Measurements from ENCODE around the gene ASCL5. TPM values are rescaled to one million over a fixed set of nuclear protein-coding genes. Genes with fewer than 3 reads are reported as not detected.

The ASCL5 gene
- total and polyA plus RNA-seq, 2 donors (not counting 1 experiment from before 2014, with no cell fraction given) = not detected

- no peaks in the 10 kb centered on the region for H4K20me1 ChIP-seq (ENCODE audit: control insufficient read depth, extremely low read depth, insufficient read depth, low read length)
- H2AFZ ChIP-seq (ENCODE audit: low read length) = no peak overlapping the region
- no peak overlapping the region for H3K9ac ChIP-seq (ENCODE audit: insufficient read depth, low read length)
- no peaks in the 10 kb centered on the region for H3K4me1 ChIP-seq (ENCODE audit: control insufficient read depth, extremely low read depth, insufficient read depth, low read length)
- H3K36me3 ChIP-seq (ENCODE audit: control insufficient read depth, insufficient read depth, low read length) = no peaks in the 10 kb centered on the region
- H3K79me2 ChIP-seq (ENCODE audit: control insufficient read depth, insufficient read depth, low read length) = no peaks in the 10 kb centered on the region
- no peak for TF ChIP-seq EZH2 (IDR thresholded peaks at IDR 0.05; ENCODE audit: low read length, missing control alignments)
- no peak for DNase-seq (ENCODE audit: low read depth in 2 of 2)
- H3K4me2 ChIP-seq (ENCODE audit: extremely low read depth, insufficient read depth, low read length) = no peak overlapping the region
- H3K27ac ChIP-seq (ENCODE audit: insufficient read depth, low read length) = no peak overlapping the region
- H3K4me3 ChIP-seq (replicated peaks in 1 of 4; ENCODE audit: control extremely low read depth in 1 of 4, insufficient read depth in 1 of 4, low read depth in 3 of 4, low read length in 4 of 4) = no peak overlapping the region
- peaks cover 16% of the 10 kb centered on the region for H3K27me3 ChIP-seq (ENCODE audit: control insufficient read depth, insufficient read depth, low read length)
- no peaks in the 10 kb centered on the region for H3K9me3 ChIP-seq (ENCODE audit: control insufficient read depth, insufficient read depth, low read depth, low read length)
These were observed 16.4 kb downstream of the ASCL5 start for GRCh38 chr1:201110616-201111015.

GRCh38 chr1:201110138-201110537 lies 16.8 kb downstream of the ASCL5 start:
- Histone ChIP-seq H3K27me3 (ENCODE audit: control insufficient read depth, insufficient read depth, low read length) (peaks cover 15% of the 10 kb centered on the region), H3K4me1 (ENCODE audit: control insufficient read depth, extremely low read depth, insufficient read depth, low read length) (no peaks in the 10 kb centered on the region), H3K79me2 (ENCODE audit: control insufficient read depth, insufficient read depth, low read length) (no peaks in the 10 kb centered on the region), H3K9me3 (ENCODE audit: control insufficient read depth, insufficient read depth, low read depth, low read length) (no peaks in the 10 kb centered on the region), H3K36me3 (ENCODE audit: control insufficient read depth, insufficient read depth, low read length) (no peaks in the 10 kb centered on the region), H3K4me3 (replicated peaks in 1 of 4; ENCODE audit: control extremely low read depth in 1 of 4, insufficient read depth in 1 of 4, low read depth in 3 of 4, low read length in 4 of 4) (no peak overlapping the region), H3K27ac (ENCODE audit: insufficient read depth, low read length) (no peak overlapping the region), H4K20me1 (ENCODE audit: control insufficient read depth, extremely low read depth, insufficient read depth, low read length) (no peaks in the 10 kb centered on the region), H2AFZ (ENCODE audit: low read length) (no peak overlapping the region), H3K4me2 (ENCODE audit: extremely low read depth, insufficient read depth, low read length) (no peak overlapping the region), H3K9ac (ENCODE audit: insufficient read depth, low read length) (no peak overlapping the region)
- TF ChIP-seq CTCF (conservative IDR thresholded peaks at IDR 0.05 in 1 of 2, IDR thresholded peaks at IDR 0.05 in 1 of 2; ENCODE audit: low read depth in 1 of 2, low read length in 2 of 2) (no peak), EZH2 (IDR thresholded peaks at IDR 0.05; ENCODE audit: low read length, missing control alignments) (no peak)
- no peak for DNase-seq (ENCODE audit: low read depth in 2 of 2)

- no peak for DNase-seq (ENCODE audit: low read depth in 2 of 2)
- Histone ChIP-seq H3K4me2 (ENCODE audit: extremely low read depth, insufficient read depth, low read length) (no peak overlapping the region), H3K27me3 (ENCODE audit: control insufficient read depth, insufficient read depth, low read length) (peaks cover 18% of the 10 kb centered on the region), H3K36me3 (ENCODE audit: control insufficient read depth, insufficient read depth, low read length) (no peaks in the 10 kb centered on the region), H3K9me3 (ENCODE audit: control insufficient read depth, insufficient read depth, low read depth, low read length) (no peaks in the 10 kb centered on the region), H4K20me1 (ENCODE audit: control insufficient read depth, extremely low read depth, insufficient read depth, low read length) (no peaks in the 10 kb centered on the region), H3K79me2 (ENCODE audit: control insufficient read depth, insufficient read depth, low read length) (no peaks in the 10 kb centered on the region), H2AFZ (ENCODE audit: low read length) (no peak overlapping the region), H3K27ac (ENCODE audit: insufficient read depth, low read length) (no peak overlapping the region), H3K9ac (ENCODE audit: insufficient read depth, low read length) (no peak overlapping the region), H3K4me3 (replicated peaks in 1 of 4; ENCODE audit: control extremely low read depth in 1 of 4, insufficient read depth in 1 of 4, low read depth in 3 of 4, low read length in 4 of 4) (no peak overlapping the region), H3K4me1 (ENCODE audit: control insufficient read depth, extremely low read depth, insufficient read depth, low read length) (no peaks in the 10 kb centered on the region)
- no peak for TF ChIP-seq EZH2 (IDR thresholded peaks at IDR 0.05; ENCODE audit: low read length, missing control alignments)
- no peak for TF ChIP-seq CTCF (conservative IDR thresholded peaks at IDR 0.05 in 1 of 2, IDR thresholded peaks at IDR 0.05 in 1 of 2; ENCODE audit: low read depth in 1 of 2, low read length in 2 of 2)
These were observed 17.3 kb downstream of the ASCL5 start for GRCh38 chr1:201109651-201110050.

Measured in fibroblast of lung (primary cell).